ENCODE measurements around the gene CCDC136.

Gene CCDC136

GRCh38 chr7:128810997-128811396, 19.2 kb downstream of the CCDC136 start:
- no peaks in the 10 kb centered on the region for H4K20me1 ChIP-seq (ENCODE audit: control insufficient read depth, insufficient read depth, low read depth, low read length)
- H3K4me1 ChIP-seq (ENCODE audit: control insufficient read depth, low read length), result peaks cover 11% of the 10 kb centered on the region
- no peak overlapping the region for H3K27ac ChIP-seq (ENCODE audit: low read depth, low read length)
- H3K4me2 ChIP-seq (ENCODE audit: low read length), result no peak overlapping the region
- H3F3A ChIP-seq (ENCODE audit: control insufficient read depth, insufficient read depth), result no peaks in the 10 kb centered on the region
- H3K9me3 ChIP-seq (ENCODE audit: control insufficient read depth, insufficient read depth, low read length), result no peaks in the 10 kb centered on the region
- peaks cover 19% of the 10 kb centered on the region; the same call in 1 of the 2 replicates for H3K36me3 ChIP-seq (ENCODE audit: control insufficient read depth, low read length)
- no peaks in the 10 kb centered on the region for H3K27me3 ChIP-seq (ENCODE audit: control insufficient read depth, low read length)
- H3K9me2 ChIP-seq (replicated peaks; ENCODE audit: control insufficient read depth, low read length), result no peaks in the 10 kb centered on the region
- no peaks in the 10 kb centered on the region for H3K79me2 ChIP-seq (ENCODE audit: control insufficient read depth, low read length)
- H3K4me3 ChIP-seq (ENCODE audit: low read length), result no peak overlapping the region
- no peak for TF ChIP-seq EZH2phosphoT487 (IDR thresholded peaks at IDR 0.05; ENCODE audit: borderline replicate concordance, low read length)
- no peak for TF ChIP-seq CTCF (IDR thresholded peaks at IDR 0.05; ENCODE audit: low read depth, low read length, poor library complexity, severe bottlenecking)

- Histone ChIP-seq H3K79me2 (ENCODE audit: control insufficient read depth, low read length) (no peaks in the 10 kb centered on the region), H3K27ac (ENCODE audit: low read depth, low read length) (no peak overlapping the region), H3K9me2 (replicated peaks; ENCODE audit: control insufficient read depth, low read length) (no peaks in the 10 kb centered on the region), H3K9me3 (ENCODE audit: control insufficient read depth, insufficient read depth, low read length) (no peaks in the 10 kb centered on the region), H3K4me3 (ENCODE audit: low read length) (no peak overlapping the region), H3K4me1 (ENCODE audit: control insufficient read depth, low read length) (peaks cover 11% of the 10 kb centered on the region), H3K4me2 (ENCODE audit: low read length) (no peak overlapping the region), H3K36me3 (ENCODE audit: control insufficient read depth, low read length) (peaks cover 12% of the 10 kb centered on the region; the same call in 1 of the 2 replicates), H3F3A (ENCODE audit: control insufficient read depth, insufficient read depth) (no peaks in the 10 kb centered on the region), H4K20me1 (ENCODE audit: control insufficient read depth, insufficient read depth, low read depth, low read length) (no peaks in the 10 kb centered on the region), H3K27me3 (ENCODE audit: control insufficient read depth, low read length) (no peaks in the 10 kb centered on the region)
- TF ChIP-seq EZH2phosphoT487 (IDR thresholded peaks at IDR 0.05; ENCODE audit: borderline replicate concordance, low read length), result no peak
Measured at GRCh38 chr7:128811631-128812430, 20.1 kb downstream of the CCDC136 start.

- Histone ChIP-seq H3F3A (ENCODE audit: control insufficient read depth, insufficient read depth) (no peaks in the 10 kb centered on the region), H3K4me2 (ENCODE audit: low read length) (no peak overlapping the region), H3K4me1 (ENCODE audit: control insufficient read depth, low read length) (peaks cover 11% of the 10 kb centered on the region), H3K9me2 (replicated peaks; ENCODE audit: control insufficient read depth, low read length) (no peaks in the 10 kb centered on the region), H4K20me1 (ENCODE audit: control insufficient read depth, insufficient read depth, low read depth, low read length) (no peaks in the 10 kb centered on the region), H3K27ac (ENCODE audit: low read depth, low read length) (no peak overlapping the region), H3K27me3 (ENCODE audit: control insufficient read depth, low read length) (no peaks in the 10 kb centered on the region), H3K4me3 (ENCODE audit: low read length) (no peak overlapping the region), H3K9me3 (ENCODE audit: control insufficient read depth, insufficient read depth, low read length) (no peaks in the 10 kb centered on the region), H3K79me2 (ENCODE audit: control insufficient read depth, low read length) (no peaks in the 10 kb centered on the region), H3K36me3 (ENCODE audit: control insufficient read depth, low read length) (peaks cover 7% of the 10 kb centered on the region; the same call in 1 of the 2 replicates)
- TF ChIP-seq EZH2phosphoT487 (IDR thresholded peaks at IDR 0.05; ENCODE audit: borderline replicate concordance, low read length) (no peak), CTCF (IDR thresholded peaks at IDR 0.05; ENCODE audit: low read depth, low read length, poor library complexity, severe bottlenecking) (no peak)
Measured at GRCh38 chr7:128812514-128813168, 20.9 kb downstream of the CCDC136 start.

GRCh38 chr7:128814499-128814898, 22.7 kb downstream of the CCDC136 start:
- Histone ChIP-seq H4K20me1 (ENCODE audit: control insufficient read depth, insufficient read depth, low read depth, low read length) (no peaks in the 10 kb centered on the region), H3F3A (ENCODE audit: control insufficient read depth, insufficient read depth) (no peaks in the 10 kb centered on the region; the same call in 1 of the 2 replicates), H3K27me3 (ENCODE audit: control insufficient read depth, low read length) (no peaks in the 10 kb centered on the region), H3K79me2 (ENCODE audit: control insufficient read depth, low read length) (no peaks in the 10 kb centered on the region), H3K9me3 (ENCODE audit: control insufficient read depth, insufficient read depth, low read length) (no peaks in the 10 kb centered on the region), H3K9me2 (replicated peaks; ENCODE audit: control insufficient read depth, low read length) (no peaks in the 10 kb centered on the region), H3K36me3 (ENCODE audit: control insufficient read depth, low read length) (peaks cover 5% of the 10 kb centered on the region; the same call in 1 of the 2 replicates), H3K4me1 (ENCODE audit: control insufficient read depth, low read length) (peaks cover 11% of the 10 kb centered on the region), H3K27ac (ENCODE audit: low read depth, low read length) (no peak overlapping the region), H3K4me3 (ENCODE audit: low read length) (no peak overlapping the region), H3K4me2 (ENCODE audit: low read length) (no peak overlapping the region)
- TF ChIP-seq CTCF (IDR thresholded peaks at IDR 0.05; ENCODE audit: low read depth, low read length, poor library complexity, severe bottlenecking) (no peak), EZH2phosphoT487 (IDR thresholded peaks at IDR 0.05; ENCODE audit: borderline replicate concordance, low read length) (no peak)
